Sigmoid colon (tissue), 4 donors: Measurements from ENCODE around the gene SLC7A5.

Source experiments
- CTCF ChIP-seq, 4 experiments: fragments of 450-650 bp in 3 of 4; fragments of 200-600 bp in 1 of 4; IDR thresholded peaks; one replicate each; pipeline ENCODE4 v1.5.1; 2016 to 2019; ENCODE audit warnings: antibody characterized with exemption in 4 of 4, mild to moderate bottlenecking in 3 of 4, moderate library complexity in 2 of 4
- POLR2A ChIP-seq, 2 donors: fragments of 450-650 bp; IDR thresholded peaks; one replicate each; pipeline ENCODE4 v1.6.1; 2016; ENCODE audit warnings: antibody characterized with exemption in 2 of 2, mild to moderate bottlenecking in 2 of 2, moderate library complexity in 2 of 2
- POLR2AphosphoS5 ChIP-seq, 4 donors: sonication (generic); formaldehyde crosslinking; IDR thresholded peaks; one replicate each; pipeline ENCODE4 v1.6.1; 2017; ENCODE audit warnings: antibody characterized with exemption in 4 of 4

- TF ChIP-seq CTCF (IDR thresholded peaks at IDR 0.05) (no peak), POLR2A (IDR thresholded peaks at IDR 0.05) (no peak), POLR2AphosphoS5 (IDR thresholded peaks at IDR 0.05) (no peak)
These were observed 28.9 kb downstream of the SLC7A5 start for GRCh38 chr16:87840271-87840978.
